Measurements from ENCODE around the gene CCDC187. TPM values are rescaled to one million over a fixed set of nuclear protein-coding genes. Genes with fewer than 3 reads are reported as not detected.

CCDC187 gene
- total RNA-seq, 2 donors from 2014 or later: 1.2 TPM; not detected in 1

DNA sequence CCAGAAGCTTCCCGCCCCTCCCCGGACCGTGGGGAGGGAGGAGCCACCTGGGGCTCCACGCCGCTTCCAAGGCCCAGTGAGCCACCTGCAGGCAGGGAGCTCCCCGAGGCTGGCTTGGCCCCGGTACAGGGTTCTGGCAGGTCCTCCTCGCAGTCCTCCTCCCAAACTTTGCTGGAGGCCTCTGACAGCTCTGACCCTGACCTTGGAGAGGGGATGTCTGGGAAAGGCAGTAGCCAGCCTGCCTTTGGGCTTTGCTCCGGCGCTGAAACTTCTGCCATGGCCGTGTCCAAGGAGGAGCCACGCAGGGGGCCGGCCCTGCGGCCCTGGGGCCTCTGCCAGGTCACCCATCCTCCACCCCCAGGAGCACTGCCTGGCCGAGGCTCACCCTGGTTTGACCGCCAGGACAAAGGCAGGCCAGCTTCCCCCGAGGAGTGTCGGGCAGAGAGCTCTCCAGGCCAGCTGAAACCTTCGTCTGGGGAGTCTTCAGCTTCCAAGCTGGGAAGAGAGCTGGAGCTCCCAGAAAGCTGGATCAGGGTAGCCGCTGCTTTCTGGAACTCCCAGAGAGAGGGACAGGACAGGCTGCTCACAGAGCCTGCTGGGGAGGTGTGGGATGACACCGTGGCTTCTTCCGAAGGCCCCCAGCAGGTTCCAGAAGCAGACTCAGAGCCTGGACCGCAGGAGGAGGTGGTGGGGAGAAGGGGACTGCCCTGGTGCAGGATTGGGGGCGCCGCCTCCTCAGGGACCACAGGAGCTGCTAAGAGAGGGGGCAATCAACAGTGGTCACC, 49.3 kb downstream of the CCDC187 start:
- no peak overlapping the region for H3K4me3 ChIP-seq
- H3K4me1 ChIP-seq (replicated peaks): no peaks in the 10 kb centered on the region
- no peak overlapping the region for H3K27ac ChIP-seq
- H3K9me3 ChIP-seq: no peaks in the 10 kb centered on the region
- H3K27me3 ChIP-seq (replicated peaks; ENCODE audit: insufficient read depth): no peaks in the 10 kb centered on the region
- intact Hi-C loops (cut with DNase I): no loop called here
- 78% methylated on average over 20 of the region's 25 CpGs for WGBS
- H3K36me3 ChIP-seq: no peaks in the 10 kb centered on the region
- TF ChIP-seq POLR2AphosphoS5 (IDR thresholded peaks at IDR 0.05) (no peak), POLR2A (IDR thresholded peaks at IDR 0.05) (no peak)
- TF ChIP-seq, protein P1, sequence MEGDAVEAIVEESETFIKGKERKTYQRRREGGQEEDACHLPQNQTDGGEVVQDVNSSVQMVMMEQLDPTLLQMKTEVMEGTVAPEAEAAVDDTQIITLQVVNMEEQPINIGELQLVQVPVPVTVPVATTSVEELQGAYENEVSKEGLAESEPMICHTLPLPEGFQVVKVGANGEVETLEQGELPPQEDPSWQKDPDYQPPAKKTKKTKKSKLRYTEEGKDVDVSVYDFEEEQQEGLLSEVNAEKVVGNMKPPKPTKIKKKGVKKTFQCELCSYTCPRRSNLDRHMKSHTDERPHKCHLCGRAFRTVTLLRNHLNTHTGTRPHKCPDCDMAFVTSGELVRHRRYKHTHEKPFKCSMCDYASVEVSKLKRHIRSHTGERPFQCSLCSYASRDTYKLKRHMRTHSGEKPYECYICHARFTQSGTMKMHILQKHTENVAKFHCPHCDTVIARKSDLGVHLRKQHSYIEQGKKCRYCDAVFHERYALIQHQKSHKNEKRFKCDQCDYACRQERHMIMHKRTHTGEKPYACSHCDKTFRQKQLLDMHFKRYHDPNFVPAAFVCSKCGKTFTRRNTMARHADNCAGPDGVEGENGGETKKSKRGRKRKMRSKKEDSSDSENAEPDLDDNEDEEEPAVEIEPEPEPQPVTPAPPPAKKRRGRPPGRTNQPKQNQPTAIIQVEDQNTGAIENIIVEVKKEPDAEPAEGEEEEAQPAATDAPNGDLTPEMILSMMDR (IDR thresholded peaks at IDR 0.05): no peak
- no peak for DNase-seq (ENCODE audit: low spot score)

DNA sequence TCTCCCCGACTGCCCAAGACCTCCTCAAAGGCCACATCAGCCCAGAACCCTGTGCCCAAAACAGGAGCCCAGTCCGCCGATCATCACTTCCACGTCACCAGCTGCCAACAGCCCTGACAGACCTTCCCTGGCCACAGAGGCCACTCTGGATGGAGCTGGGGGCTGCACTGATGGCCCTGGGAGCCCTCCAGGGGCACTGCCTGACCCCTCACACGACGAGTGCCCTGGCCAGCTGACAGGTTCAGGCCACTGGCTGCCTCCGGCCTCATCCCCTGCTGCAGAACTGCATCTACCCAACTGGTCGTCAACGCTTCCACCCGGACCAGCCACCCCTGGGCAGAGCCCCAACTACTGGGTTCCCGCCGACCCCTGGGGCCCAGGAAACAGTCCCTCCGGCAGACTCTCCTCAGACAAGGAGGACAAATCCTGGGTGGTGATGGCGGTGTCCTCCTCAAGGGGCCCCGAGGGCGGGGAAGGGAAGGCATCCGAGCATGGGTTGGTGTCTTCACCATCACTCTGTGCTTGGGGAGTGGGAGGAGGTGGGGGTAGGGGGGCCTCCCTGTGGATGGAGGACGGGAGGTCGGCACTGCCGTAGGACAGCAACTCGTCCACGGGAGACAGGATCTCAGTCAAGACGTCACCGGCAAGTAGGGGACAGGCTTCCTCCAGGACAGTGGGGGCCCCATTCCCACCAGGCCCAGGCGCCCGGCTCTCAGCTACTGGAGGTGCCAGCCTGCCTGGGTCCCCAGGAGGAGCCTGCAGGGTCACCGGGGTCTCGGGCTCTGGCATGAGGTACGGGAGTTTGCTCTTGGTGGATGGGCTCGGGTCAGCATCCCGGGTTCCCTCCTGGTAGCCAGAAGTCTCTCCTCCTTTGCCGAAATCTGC, 50.4 kb downstream of the CCDC187 start:
- Histone ChIP-seq H3K4me3 (no peak overlapping the region), H3K9me3 (no peaks in the 10 kb centered on the region), H3K27ac (no peak overlapping the region), H3K4me1 (replicated peaks) (no peaks in the 10 kb centered on the region), H3K36me3 (no peaks in the 10 kb centered on the region), H3K27me3 (replicated peaks; ENCODE audit: insufficient read depth) (no peaks in the 10 kb centered on the region)
- no peak for DNase-seq (ENCODE audit: low spot score)
- 82% methylated on average over 27 of the region's 32 CpGs for WGBS
- TF ChIP-seq POLR2A (IDR thresholded peaks at IDR 0.05) (no peak), POLR2AphosphoS5 (IDR thresholded peaks at IDR 0.05) (no peak)
- TF ChIP-seq, protein P1 (IDR thresholded peaks at IDR 0.05): no peak
- intact Hi-C loops (cut with DNase I): no loop called here

DNA sequence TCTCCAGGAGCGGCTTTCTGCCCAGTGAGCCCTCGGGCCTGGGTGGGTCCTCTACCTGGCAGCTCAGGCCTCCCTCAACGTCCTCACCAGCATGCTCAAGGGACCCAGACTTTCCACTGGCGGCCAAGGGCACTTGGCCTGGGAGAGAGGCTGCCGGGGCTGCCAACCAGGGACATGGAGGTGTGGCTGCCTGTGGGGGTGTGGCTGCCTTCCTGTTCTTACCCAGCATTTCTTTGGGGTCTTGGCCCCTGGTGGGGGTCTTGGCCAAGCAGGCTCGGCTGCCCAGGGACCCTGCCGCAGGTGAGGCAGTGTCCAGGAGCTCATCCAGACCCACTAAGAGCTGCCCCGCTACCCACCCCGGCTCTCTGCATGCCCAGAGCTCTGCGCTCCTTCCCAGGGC, 51.0 kb downstream of the CCDC187 start:
- DNase-seq (ENCODE audit: low spot score): no peak
- Histone ChIP-seq H3K9me3 (no peaks in the 10 kb centered on the region), H3K4me3 (no peak overlapping the region), H3K27me3 (replicated peaks; ENCODE audit: insufficient read depth) (no peaks in the 10 kb centered on the region), H3K36me3 (no peaks in the 10 kb centered on the region), H3K4me1 (replicated peaks) (no peaks in the 10 kb centered on the region), H3K27ac (no peak overlapping the region)
- WGBS: 88% methylated on average over 8 of the region's 10 CpGs
- TF ChIP-seq, protein P1 (IDR thresholded peaks at IDR 0.05): no peak
- TF ChIP-seq POLR2A (IDR thresholded peaks at IDR 0.05) (no peak), POLR2AphosphoS5 (IDR thresholded peaks at IDR 0.05) (no peak)
- intact Hi-C loops (cut with DNase I): no loop called here

DNA sequence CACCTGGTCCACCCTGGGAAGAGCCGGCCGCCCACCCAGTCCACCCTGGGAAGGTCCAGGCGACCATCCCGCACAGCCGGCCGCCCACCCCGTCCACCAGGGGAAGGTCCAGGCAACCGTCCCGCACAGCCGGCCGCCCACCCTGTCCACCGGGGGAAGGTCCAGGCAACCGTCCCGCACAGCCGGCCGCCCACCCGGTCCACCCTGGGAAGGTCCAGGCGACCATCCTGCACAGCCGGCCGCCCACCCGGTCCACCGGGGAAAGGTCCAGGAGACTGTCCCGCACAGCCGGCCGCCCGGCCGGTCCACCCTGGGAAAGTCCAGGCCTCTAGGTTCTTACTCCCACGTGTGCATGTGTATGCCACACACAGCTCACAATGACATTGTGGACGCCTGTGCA, 51.6 kb downstream of the CCDC187 start:
- Histone ChIP-seq H3K36me3 (no peaks in the 10 kb centered on the region), H3K27me3 (replicated peaks; ENCODE audit: insufficient read depth) (no peaks in the 10 kb centered on the region), H3K9me3 (no peaks in the 10 kb centered on the region), H3K27ac (no peak overlapping the region), H3K4me1 (replicated peaks) (no peaks in the 10 kb centered on the region), H3K4me3 (no peak overlapping the region)
- intact Hi-C loops (cut with DNase I): no loop called here
- TF ChIP-seq, protein P1 (IDR thresholded peaks at IDR 0.05): no peak
- no peak for TF ChIP-seq POLR2A (IDR thresholded peaks at IDR 0.05)
- TF ChIP-seq POLR2AphosphoS5 (IDR thresholded peaks at IDR 0.05): no peak
- no peak for DNase-seq (ENCODE audit: low spot score)
- 100% methylated on average over 1 of the region's 29 CpGs for WGBS
